ENCODE data around the gene CCDC92B.

GRCh38 chr17:2707721-2708584 lies 41.5 kb downstream of the CCDC92B start:
- peak; percentile 33 for TF ChIP-seq CTCF (conservative IDR thresholded peaks at IDR 0.05; ENCODE audit: low read depth, low read length)
- no peak for TF ChIP-seq RCOR1 (IDR thresholded peaks at IDR 0.05; ENCODE audit: insufficient replicate concordance, low read length)
- no peak for TF ChIP-seq FOS (IDR thresholded peaks at IDR 0.05; ENCODE audit: low read depth, low read length)
- no peak for TF ChIP-seq POLR2A (IDR thresholded peaks at IDR 0.05; ENCODE audit: low read depth, low read length)
- no peak for TF ChIP-seq BHLHE40 (IDR thresholded peaks at IDR 0.05; ENCODE audit: low read depth, low read length)
- no peak for TF ChIP-seq CHD1 (IDR thresholded peaks at IDR 0.05; ENCODE audit: low read depth, low read length)
- no peak for TF ChIP-seq SMC3 (IDR thresholded peaks at IDR 0.05; ENCODE audit: low read depth, low read length)
- no peak for TF ChIP-seq CEBPB (IDR thresholded peaks at IDR 0.05; ENCODE audit: low read depth, low read length)
- TF ChIP-seq RFX5 (IDR thresholded peaks at IDR 0.05; ENCODE audit: low read depth, low read length): no peak
- TF ChIP-seq MAFK (IDR thresholded peaks at IDR 0.05; ENCODE audit: low read depth, low read length): no peak
- no peak for TF ChIP-seq NFE2L2 (IDR thresholded peaks at IDR 0.05; ENCODE audit: low read depth, low read length)
- TF ChIP-seq, protein P1, sequence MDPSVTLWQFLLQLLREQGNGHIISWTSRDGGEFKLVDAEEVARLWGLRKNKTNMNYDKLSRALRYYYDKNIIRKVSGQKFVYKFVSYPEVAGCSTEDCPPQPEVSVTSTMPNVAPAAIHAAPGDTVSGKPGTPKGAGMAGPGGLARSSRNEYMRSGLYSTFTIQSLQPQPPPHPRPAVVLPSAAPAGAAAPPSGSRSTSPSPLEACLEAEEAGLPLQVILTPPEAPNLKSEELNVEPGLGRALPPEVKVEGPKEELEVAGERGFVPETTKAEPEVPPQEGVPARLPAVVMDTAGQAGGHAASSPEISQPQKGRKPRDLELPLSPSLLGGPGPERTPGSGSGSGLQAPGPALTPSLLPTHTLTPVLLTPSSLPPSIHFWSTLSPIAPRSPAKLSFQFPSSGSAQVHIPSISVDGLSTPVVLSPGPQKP (IDR thresholded peaks at IDR 0.05; ENCODE audit: borderline replicate concordance, low read depth, low read length): no peak
- no peak for TF ChIP-seq MXI1 (IDR thresholded peaks at IDR 0.05; ENCODE audit: borderline replicate concordance, low read depth, low read length)

All from IMR-90 (cell line).